OCI-LY3 (cell line): ENCODE measurements around the gene APOB.

Experiments used
- H2AFZ ChIP-seq: fragments of 200-600, 300-600 bp; shearing (Covaris generic); 2 replicates; pipeline ENCODE4 v1.6.0; 2014; ENCODE audit warnings: antibody characterized with exemption, low read depth, low read length
- H3K27ac ChIP-seq: fragments of 200-600, 300-600 bp; sonication (generic); 2 replicates; pipeline ENCODE4 v1.5.1; 2014; ENCODE audit warnings: mild to moderate bottlenecking, low read length, moderate library complexity, mixed read lengths
- H3K27me3 ChIP-seq: fragments of 200-600, 300-600 bp; sonication (generic); 2 replicates; pipeline ENCODE4 v1.6.1; 2014; ENCODE audit warnings: low read depth, low read length, mixed read lengths
- H3K36me3 ChIP-seq: fragments of 200-600, 300-600 bp; sonication (generic); replicated peaks from 2 replicates; pipeline ENCODE3; 2014; ENCODE audit warnings: low read depth, low read length, mixed read lengths
- H3K4me1 ChIP-seq: fragments of 300-600, 200-600 bp; sonication (generic); 2 replicates; pipeline ENCODE4 v1.6.1; 2014; ENCODE audit warnings: low read length, mixed read lengths
- H3K4me2 ChIP-seq: fragments of 200-600, 300-600 bp; sonication (generic); 2 replicates; pipeline ENCODE4 v1.6.1; 2014; ENCODE audit warnings: low read length, mixed read lengths
- H3K4me3 ChIP-seq: fragments of 300-600, 200-600 bp; sonication (generic); 2 replicates; pipeline ENCODE4 v1.5.1; 2014; ENCODE audit warnings: antibody characterized with exemption, mild to moderate bottlenecking, low read length, moderate library complexity
- H3K79me2 ChIP-seq: fragments of 300-600, 200-600 bp; shearing (Covaris generic); 2 replicates; pipeline ENCODE4 v1.6.1; 2014; ENCODE audit warnings: mild to moderate bottlenecking, low read length, mixed read lengths
- H3K9ac ChIP-seq: fragments of 300-600, 200-600 bp; shearing (Covaris generic); 2 replicates; pipeline ENCODE4 v1.6.0; 2014; ENCODE audit warnings: mild to moderate bottlenecking, low read length, moderate library complexity
- H3K9me3 ChIP-seq: fragments of 200-600, 300-600 bp; shearing (Covaris generic); 2 replicates; pipeline ENCODE4 v1.6.1; 2014; ENCODE audit warnings: low read length, mixed read lengths; ENCODE audit not compliant: insufficient read depth
- H4K20me1 ChIP-seq: fragments of 200-600, 300-600 bp; sonication (generic); 2 replicates; pipeline ENCODE4 v1.6.1; 2016; ENCODE audit warnings: low read length, mixed read lengths; ENCODE audit not compliant: insufficient read depth
- EZH2phosphoT487 ChIP-seq: fragments of 200-600 bp; shearing (Covaris generic); IDR thresholded peaks from 2 replicates; pipeline ENCODE4 v1.6.1; 2018; ENCODE audit warnings: antibody characterized with exemption, mixed run types, low read depth
- TF ChIP-seq, protein P1 (sequence below): fragments of 200-600, 300-600 bp; sonication (generic); IDR thresholded peaks from 2 replicates; pipeline ENCODE4 v1.5.1; 2014; ENCODE audit warnings: antibody characterized with exemption, low read length, low read depth

APOB gene

DNA sequence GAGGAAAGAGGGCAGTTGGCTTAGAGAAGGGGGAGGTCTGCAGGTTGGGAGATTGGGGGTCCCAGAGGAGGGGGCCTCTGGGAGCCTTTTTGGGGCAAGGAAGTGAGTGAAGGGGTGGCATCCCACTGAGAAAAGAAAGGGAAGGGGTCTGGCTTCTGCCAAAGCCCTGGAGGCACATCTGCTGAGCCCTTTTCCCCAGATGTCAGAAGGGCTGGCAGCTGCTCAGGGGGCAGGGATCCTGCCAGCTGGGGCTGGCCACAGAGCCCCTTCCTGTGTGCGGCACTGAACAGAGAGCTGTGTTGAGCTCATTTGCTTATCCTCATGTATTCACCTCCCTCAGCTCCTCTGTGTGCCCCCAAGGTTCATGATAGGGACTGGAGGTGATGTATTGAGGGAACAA lies 54.5 kb downstream of the APOB start:
- no peak overlapping the region for H3K4me3 ChIP-seq
- H3K4me2 ChIP-seq = no peak overlapping the region
- H4K20me1 ChIP-seq = no peaks in the 10 kb centered on the region
- no peak overlapping the region for H2AFZ ChIP-seq
- H3K27ac ChIP-seq = no peak overlapping the region
- no peaks in the 10 kb centered on the region for H3K79me2 ChIP-seq
- no peaks in the 10 kb centered on the region for H3K9me3 ChIP-seq
- no peaks in the 10 kb centered on the region for H3K36me3 ChIP-seq
- no peaks in the 10 kb centered on the region for H3K27me3 ChIP-seq
- TF ChIP-seq, protein P1, sequence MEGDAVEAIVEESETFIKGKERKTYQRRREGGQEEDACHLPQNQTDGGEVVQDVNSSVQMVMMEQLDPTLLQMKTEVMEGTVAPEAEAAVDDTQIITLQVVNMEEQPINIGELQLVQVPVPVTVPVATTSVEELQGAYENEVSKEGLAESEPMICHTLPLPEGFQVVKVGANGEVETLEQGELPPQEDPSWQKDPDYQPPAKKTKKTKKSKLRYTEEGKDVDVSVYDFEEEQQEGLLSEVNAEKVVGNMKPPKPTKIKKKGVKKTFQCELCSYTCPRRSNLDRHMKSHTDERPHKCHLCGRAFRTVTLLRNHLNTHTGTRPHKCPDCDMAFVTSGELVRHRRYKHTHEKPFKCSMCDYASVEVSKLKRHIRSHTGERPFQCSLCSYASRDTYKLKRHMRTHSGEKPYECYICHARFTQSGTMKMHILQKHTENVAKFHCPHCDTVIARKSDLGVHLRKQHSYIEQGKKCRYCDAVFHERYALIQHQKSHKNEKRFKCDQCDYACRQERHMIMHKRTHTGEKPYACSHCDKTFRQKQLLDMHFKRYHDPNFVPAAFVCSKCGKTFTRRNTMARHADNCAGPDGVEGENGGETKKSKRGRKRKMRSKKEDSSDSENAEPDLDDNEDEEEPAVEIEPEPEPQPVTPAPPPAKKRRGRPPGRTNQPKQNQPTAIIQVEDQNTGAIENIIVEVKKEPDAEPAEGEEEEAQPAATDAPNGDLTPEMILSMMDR = no peak
- no peak for TF ChIP-seq EZH2phosphoT487
- peaks cover 11% of the 10 kb centered on the region for H3K4me1 ChIP-seq
- no peak overlapping the region for H3K9ac ChIP-seq

- Histone ChIP-seq H3K27ac (no peak overlapping the region), H3K9me3 (no peaks in the 10 kb centered on the region), H3K4me1 (peaks cover 6% of the 10 kb centered on the region), H3K9ac (no peak overlapping the region), H3K27me3 (no peaks in the 10 kb centered on the region), H3K4me3 (no peak overlapping the region), H3K36me3 (no peaks in the 10 kb centered on the region), H3K79me2 (no peaks in the 10 kb centered on the region), H4K20me1 (no peaks in the 10 kb centered on the region), H2AFZ (no peak overlapping the region), H3K4me2 (no peak overlapping the region)
- no peak for TF ChIP-seq EZH2phosphoT487
- TF ChIP-seq, protein P1 = no peak
Measured at GRCh38 chr2:20988905-20989304, 55.0 kb downstream of the APOB start.

DNA sequence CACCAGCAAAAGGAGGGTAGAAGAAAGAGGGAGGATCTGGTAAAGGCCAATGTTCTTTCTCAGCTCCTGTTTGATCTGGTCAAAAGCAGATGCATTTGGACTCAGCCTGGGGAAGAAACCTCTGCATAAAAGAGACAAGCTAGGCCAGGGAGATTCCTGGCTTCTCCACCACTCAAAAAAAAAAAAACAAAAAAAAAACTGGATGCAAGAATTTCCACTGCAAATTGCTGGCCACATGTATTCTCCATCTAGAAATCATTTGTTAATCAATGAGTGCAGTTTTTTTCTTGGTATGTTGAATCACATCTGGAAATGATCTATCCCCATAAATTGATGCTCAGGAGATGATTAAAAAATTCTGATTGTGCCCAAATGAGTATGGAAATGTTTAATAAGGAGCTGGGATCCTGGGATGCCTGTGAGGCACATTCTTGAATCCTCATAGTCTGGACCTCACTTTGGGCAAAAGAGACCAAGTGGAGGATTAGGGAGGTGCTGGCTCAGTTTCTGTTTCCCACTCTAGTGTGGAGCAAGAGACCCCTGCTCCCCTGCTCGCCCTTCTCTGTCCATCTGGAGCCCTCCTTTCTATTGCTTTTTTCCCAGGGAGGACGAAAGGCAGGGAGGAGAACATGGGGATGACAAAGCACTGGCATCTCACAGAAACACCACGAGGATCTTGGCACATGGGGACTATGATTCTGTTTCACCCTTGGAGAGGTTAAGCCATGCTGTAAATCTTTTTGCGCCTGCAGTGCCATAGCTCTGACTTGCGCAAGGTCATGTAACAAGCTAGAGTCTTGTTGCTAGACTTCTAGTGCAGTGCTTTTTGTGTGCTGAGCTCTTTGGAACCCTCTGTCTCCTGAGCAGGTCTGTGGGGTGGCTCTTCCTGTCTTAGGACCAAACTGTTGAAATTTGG lies 57.6 kb downstream of the APOB start:
- no peaks in the 10 kb centered on the region for H3K79me2 ChIP-seq
- H3K27ac ChIP-seq = no peak overlapping the region
- no peak for TF ChIP-seq EZH2phosphoT487
- TF ChIP-seq, protein P1 = no peak
- H3K4me3 ChIP-seq = no peak overlapping the region
- H3K4me2 ChIP-seq = no peak overlapping the region
- H3K36me3 ChIP-seq = no peaks in the 10 kb centered on the region
- H2AFZ ChIP-seq = no peak overlapping the region
- no peaks in the 10 kb centered on the region; the same call in 1 of the 2 replicates for H3K27me3 ChIP-seq
- no peaks in the 10 kb centered on the region for H3K9me3 ChIP-seq
- H3K9ac ChIP-seq = no peak overlapping the region
- peaks cover 6% of the 10 kb centered on the region for H3K4me1 ChIP-seq
- no peaks in the 10 kb centered on the region for H4K20me1 ChIP-seq

DNA sequence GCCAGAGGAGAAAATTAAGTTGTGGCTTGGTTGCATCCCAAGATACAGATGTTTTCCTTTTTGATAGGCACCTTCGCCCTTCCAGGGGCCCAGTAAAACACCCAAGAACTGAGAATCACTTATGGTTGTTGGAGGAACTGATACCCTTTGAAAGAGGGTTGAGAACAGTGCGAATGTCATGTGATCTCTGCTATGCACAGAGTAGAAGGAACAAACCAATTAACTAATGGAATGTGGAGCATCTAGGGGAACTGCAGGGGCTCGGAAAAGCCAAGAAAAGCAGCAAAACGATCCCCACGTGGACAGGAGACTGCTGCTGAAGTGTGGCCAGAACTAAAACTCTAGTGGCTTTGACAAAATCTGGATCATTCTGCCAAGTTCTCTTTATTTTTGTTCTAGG lies 58.8 kb downstream of the APOB start:
- no peaks in the 10 kb centered on the region for H3K36me3 ChIP-seq
- TF ChIP-seq, protein P1 = no peak
- no peak for TF ChIP-seq EZH2phosphoT487

More for the DNA sequence above, 58.8 kb downstream of the APOB start:
- H3K27me3 ChIP-seq = no peaks in the 10 kb centered on the region; the same call in 1 of the 2 replicates
- no peaks in the 10 kb centered on the region for H3K9me3 ChIP-seq
- H3K4me3 ChIP-seq = no peak overlapping the region
- no peak overlapping the region for H3K9ac ChIP-seq
- H3K27ac ChIP-seq = no peak overlapping the region
- no peaks in the 10 kb centered on the region for H4K20me1 ChIP-seq
- H3K4me2 ChIP-seq = 0 out of 2 replicates have a peak overlapping the region, but pooled peaks have one; percentile 37
- H3K4me1 ChIP-seq = peaks cover 6% of the 10 kb centered on the region
- H2AFZ ChIP-seq = no peak overlapping the region
- no peaks in the 10 kb centered on the region for H3K79me2 ChIP-seq
